GM18499 (cell line): ENCODE results near the gene PKNOX1.
"Not testable (repeated sequence)": the region's sequence is repeated elsewhere in the genome, so short reads cannot be mapped to it uniquely, and the experiment has no call there.

Experiments
- ATAC-seq: cut with Tn5 transposase; IDR thresholded peaks from one replicate; pipeline ENCODE4 v1.9.1; 2021; ENCODE audit warnings: moderate number of reproducible peaks; ENCODE audit not compliant: insufficient read depth, unreplicated experiment

The PKNOX1 gene

DNA sequence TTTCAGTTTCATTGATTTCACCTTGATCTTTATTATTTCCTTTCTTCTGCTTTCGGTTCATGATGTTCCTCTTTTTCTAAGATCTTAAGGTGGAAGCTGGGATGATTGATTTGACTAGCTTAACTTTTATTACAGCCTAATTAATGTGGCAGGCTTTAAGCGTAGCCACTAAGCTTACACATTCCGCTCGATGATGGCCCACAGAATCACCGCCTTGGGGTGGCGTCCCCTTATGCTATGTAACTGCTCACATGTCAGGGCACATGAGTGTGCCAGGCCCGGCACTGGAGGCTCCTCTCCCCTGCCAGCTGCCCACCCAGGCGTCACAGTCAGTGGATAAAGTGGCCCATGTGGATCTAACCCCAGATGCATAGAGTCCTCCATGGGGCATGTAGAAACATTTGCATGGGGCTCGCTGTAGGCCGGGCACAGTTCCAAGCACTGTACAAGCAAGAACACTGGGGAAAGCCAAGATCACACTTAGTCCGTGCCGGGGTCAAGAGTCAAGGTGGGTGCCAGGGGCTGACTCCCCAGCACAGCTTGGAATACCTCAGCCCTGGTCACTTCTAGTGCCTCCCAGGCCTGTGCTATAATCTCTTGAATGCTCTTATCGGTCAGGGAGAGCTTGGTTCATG is 41.7 kb downstream of the PKNOX1 start:
- no peak for ATAC-seq

DNA sequence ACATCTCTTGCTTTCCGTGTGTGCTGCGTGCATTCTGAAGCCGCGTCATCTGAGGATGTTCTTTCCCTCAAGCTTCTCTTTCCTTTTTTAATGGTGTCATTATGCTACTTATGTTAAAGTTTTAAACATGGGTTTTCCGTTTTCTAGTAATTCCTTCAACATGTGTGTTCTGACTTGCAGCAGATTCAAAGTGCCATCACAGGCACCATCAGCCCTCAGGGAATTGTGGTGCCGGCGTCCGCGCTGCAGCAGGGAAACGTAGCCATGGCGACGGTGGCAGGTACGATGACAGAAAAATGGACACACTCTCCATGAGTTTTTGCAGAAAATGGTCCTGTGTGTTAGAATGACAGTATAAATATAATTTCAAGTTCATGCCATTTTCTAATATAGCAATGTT is 42.4 kb downstream of the PKNOX1 start:
- ATAC-seq = no peak

DNA sequence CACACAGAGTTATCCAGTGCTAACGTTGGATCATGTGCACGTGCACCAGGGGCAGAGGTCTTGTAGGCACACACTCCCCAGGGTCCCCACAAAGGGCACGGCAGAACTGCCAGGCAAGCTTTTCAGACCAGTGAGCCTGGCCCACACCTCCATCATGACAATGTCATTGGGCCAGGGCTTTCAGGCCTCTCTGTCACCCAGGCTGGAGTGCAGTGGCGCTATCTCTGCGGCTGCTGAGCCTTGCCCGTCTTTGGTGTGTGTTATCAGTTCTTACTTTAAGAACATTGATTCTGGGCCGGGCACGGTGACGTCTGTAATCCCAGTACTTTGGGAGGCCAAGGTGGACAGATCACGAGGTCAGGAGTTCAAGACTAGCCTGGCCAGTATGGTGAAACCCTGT is 44.2 kb downstream of the PKNOX1 start:
- ATAC-seq = no peak

DNA sequence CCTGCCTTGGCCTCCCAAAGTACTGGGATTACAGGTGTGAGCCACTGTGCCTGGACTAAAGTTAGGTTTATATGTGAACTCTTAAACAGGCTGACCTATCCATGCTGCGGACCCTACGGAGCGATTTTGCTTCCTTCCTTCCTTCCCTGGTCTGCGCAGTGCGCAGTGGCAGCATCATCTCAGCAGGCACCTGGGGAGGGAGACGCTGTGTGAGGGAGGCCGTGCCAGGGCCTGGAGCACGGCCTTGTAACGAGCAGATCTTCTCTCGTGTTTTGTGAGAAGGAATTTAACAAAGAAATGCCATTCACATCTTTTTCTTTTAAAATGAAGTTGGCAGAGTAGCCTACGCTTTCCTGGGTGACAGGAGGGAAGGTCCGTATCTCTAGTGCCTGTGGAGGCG is 45.8 kb downstream of the PKNOX1 start:
- no peak for ATAC-seq

DNA sequence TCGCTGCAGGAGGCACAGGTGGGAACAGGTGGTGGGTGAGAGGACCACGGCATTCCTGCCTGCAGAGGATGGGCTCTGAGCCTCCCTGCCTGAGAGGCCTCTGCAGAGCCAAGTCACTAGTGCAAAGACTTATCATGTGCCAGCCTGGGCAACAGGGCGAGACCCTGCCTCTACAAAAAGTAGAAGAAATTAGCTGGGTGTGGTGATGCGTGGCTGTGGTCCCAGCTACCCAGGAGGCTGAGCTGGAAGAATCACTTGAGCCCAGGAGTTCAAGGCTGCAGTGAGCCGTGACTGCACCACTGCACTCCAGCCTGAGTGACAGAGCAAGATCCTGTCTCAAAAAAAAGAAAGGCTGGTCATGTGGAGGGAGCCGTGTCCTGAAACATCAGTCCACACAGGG is 46.4 kb downstream of the PKNOX1 start:
- ATAC-seq = no peak

DNA sequence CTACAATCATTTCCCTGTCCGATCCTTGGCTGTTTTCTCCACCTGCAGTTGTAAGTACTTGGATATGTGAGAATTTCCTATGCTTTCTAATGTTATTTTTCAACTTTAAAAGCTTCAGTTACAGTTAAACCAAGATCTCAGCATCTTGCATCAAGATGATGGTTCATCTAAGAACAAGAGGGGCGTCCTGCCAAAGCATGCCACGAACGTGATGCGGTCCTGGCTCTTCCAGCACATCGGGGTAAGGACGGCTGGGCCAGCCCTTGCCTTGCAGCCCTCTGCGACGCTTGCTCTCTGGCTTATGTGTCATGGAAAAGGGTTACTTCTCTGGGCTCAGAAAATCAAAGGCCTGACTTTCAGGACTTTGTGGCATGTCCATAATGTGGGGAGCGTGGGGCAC is 46.8 kb downstream of the PKNOX1 start:
- no peak for ATAC-seq

DNA sequence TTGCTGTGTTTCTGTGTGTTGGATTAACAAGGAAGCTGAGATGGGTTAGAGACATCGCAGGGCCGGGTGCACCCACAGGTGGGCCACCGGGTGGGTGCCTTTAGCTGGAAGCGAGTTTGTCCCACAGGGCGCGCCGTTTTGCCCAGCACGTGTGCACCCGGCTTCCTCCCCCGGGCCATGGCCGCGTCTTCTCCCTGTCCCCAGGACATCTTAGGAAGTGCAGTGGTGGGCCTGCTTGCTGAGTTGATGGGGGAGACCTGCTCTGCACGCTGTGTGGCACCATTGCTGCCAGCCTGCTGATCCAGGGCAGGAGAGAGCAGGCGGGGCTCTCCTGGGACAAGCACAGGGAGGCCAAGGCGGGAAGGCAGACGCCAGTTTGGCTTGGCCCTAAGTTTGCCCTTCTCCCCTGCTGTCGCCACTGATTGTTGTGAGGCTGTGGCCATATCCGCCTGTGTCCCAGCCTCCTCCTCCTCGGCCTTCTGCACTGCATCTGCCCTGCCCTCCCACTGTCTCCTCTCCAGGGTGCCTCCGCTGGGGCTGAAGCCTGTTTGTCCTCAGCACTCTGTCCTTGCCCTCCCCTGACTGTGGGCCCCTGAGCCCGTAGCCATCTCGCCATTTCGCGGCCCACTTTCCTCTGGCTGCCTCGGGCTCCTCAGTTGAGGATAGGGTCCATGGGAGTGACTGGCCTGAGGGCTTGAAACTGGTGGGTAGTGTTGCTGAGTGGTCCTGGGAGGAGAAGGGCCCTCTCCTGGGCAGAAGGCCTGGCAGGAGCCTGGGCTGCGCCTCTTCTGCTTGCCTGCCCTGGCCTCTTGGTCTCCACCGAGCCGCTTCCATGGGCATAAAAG is 47.6 kb downstream of the PKNOX1 start:
- no peak for ATAC-seq

DNA sequence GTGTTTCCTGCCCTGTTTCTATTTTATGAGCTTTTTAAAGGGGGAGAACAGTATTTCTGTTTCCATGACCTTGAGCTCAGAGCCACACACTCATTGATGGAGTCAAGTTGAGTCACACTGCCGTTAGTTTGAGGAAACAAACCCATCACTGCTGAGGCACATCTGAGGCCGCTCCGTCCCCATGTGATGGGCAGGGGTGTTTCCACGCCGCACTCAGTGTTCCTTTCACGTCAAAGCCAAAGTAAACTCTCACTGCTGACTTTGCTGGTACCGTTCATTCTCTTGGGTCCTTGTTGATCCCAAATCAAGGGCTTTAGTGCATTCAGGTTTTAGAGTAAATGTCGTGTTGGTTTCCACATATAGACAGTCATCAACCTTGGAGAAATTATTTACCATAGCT is 48.8 kb downstream of the PKNOX1 start:
- ATAC-seq = no peak

DNA sequence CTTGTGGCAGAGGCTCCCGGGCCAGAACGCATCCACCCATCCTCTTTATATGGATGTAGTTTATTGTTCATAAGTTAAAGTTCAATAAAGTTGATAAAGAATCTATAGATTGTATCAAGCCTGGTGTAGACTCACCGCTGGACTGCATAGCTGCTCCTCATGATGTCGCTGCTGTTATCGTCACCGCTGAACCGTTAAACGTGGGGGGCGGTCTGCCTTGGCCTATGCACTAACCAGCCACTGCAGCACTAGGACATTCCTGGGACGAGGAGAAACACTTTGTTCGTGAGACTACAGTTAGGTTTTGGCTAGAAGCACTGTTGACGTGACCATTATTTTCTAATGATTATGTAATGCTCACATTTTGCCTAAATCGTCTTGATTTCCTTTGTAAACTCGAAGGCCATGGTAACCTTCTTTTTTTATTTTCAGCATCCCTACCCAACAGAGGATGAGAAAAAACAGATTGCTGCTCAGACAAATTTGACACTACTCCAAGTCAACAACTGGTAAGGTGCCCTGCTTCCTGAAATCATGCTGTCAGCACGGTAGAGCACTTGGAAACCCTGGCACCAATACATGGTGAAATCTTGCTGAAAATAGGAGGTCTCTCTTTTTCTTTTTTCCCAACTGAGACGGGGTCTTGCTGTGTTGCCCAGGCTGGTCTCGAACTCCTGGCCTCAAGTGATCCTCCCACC is 50.2 kb downstream of the PKNOX1 start:
- ATAC-seq = no peak

DNA sequence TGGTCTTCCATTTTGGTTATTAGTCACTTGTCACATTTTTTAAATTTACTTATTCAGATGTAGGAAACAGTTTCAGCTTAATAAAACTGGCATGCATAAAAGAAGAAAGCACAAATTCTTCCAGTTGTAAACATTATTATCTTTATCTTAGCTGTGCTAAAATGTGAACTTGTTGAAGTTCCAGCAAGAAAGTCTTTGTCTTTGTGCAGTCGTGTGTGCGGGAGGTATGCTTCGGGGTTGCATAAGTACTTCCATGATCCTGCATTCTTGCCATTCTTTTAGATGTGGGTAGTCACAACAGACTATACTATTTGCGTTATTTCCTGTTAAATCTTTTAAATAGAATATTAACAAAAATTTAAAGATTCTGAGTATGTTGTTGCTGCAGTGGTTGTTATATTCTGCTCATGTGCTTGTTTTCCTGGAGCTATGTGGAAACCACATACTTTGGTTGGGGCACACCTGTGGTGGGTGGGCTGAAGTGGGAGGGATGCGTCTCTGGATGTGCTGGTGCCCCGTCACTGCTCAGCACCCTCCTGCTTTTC is 51.3 kb downstream of the PKNOX1 start:
- no peak for ATAC-seq

DNA sequence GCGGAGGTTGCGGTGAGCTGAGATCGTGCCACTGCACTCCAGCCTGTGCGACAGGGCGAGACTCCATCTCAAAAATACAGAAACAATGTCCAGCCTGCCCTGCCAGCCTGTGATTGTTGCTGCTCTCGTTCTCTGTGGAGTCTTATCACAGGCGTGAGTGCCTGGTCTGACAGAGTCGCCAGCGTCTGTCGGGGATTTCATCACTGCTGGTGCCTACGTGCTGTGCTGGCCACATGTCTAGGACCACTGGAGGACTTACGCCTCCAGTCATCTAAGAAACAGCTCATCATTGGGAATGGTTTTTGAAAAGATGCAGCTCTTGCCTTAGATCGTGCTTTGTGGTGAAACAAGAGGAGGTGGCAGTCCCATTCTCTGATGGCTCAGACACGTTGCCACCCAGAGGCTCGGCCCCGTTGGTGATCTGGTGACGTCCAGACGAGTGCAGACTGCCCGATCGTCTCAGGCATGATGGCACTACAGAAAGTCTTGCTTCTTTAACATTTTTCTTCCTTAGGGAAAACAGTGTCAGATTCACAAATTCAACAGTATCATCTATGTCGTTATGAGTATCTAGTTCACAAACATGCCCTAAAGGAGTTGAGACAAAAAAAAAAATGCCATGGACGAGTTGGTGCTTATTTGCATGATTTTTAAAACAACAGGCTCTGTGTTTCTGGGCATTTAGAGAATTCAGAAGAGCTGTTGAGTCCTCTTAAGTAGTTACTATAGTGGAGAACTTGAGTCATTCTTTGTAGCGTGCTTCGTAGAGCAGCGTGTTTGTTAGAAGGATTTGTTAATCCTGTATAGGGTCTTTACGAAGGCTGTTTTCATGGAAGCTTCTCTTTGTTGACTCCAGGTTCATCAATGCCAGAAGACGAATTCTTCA is 53.7 kb downstream of the PKNOX1 start:
- no peak for ATAC-seq

DNA sequence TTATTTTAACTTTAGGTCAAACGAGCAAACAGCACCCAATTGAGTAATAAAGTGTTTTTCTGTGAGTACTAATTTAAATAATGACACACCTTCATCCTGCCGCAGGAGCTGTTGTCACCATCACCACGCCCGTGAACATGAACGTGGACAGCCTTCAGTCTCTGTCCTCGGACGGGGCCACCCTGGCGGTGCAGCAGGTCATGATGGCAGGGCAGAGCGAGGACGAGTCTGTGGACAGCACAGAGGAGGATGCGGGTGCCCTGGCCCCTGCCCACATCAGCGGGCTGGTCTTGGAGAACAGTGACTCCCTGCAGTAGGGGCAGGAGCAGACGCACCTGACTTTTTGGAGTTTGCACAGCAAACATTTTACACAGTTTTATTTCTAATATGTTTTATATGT is 55.4 kb downstream of the PKNOX1 start:
- no peak for ATAC-seq

DNA sequence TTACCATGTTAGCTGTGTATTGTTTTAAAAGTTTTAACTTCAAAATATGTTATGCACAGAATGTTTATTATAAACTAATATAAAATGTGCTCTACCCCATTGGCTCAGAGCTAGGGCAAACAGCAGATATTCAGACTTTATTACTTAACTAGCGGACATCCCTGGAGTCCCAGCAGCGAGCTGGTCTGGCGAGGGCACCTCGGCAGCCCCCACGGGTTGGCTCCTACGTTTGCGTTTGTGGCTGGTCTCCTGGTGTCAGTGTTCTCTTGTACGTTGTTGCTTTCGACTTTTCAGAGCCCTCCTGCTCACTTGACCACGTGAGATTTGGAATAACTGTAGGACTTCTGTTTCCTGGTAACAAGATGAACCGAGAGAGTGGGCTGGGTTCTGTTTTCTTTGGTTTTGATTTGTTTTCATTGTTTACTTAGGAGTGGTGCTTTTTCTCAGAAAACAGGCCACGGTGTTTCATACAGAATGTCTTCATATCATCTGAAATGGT is 56.8 kb downstream of the PKNOX1 start:
- no peak for ATAC-seq

DNA sequence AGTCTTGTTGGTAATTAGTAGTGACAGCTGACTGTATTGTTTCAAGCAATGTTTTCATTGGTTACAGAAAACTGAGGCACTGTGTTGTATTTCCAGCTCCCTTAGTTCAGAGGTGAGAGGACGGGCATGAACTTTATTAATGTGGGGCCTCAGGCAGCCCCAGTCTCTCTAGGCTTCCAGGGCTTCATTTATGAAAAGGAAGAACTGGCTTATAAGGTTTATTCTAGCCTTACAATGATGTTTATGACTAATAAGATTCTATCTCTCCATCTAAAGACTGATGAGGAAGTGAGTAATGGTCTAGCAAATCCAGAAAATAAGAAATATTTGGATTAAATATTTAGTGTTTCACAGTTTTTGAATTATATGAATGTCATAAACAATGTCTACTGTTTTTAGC is 59.7 kb downstream of the PKNOX1 start:
- no peak for ATAC-seq

DNA sequence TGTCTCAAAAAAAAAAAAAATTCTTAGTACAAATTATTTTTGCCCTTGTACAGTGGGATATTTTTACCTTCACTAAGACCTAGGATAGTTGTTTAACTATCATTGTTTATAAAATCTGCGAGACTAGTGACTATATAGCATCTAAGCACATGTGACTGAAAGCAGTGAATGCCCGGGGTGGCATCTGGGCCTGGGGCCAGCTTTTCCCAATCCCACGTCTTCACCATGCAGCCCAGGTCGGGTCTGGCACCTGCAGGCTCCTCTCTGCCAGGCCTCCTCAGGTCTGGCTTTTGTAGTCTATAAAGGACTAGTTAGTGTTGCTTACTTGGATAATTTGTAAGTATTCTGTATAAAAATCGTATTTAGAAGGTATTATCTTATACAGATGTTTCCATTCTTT is 60.5 kb downstream of the PKNOX1 start:
- no peak for ATAC-seq

DNA sequence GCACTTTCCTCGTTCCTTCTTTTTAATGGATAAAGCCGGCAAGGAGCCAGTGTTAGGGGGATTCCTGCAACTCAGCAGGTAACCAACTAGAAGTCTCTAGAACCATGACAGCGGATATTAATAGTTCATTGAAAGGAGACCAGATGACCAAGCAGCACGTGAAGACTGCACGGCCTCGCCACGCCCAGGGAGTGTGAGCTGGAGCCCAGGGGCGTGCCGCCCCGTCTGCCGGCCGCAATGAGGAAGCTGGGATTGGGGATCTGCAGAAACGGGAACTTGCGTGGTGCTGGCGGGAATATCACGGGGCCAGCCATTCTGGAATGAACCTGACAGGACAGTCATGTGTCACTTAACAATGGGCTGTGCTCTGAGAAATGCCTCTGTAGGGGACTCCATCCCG is 62.5 kb downstream of the PKNOX1 start:
- not testable (repeated sequence) for ATAC-seq

DNA sequence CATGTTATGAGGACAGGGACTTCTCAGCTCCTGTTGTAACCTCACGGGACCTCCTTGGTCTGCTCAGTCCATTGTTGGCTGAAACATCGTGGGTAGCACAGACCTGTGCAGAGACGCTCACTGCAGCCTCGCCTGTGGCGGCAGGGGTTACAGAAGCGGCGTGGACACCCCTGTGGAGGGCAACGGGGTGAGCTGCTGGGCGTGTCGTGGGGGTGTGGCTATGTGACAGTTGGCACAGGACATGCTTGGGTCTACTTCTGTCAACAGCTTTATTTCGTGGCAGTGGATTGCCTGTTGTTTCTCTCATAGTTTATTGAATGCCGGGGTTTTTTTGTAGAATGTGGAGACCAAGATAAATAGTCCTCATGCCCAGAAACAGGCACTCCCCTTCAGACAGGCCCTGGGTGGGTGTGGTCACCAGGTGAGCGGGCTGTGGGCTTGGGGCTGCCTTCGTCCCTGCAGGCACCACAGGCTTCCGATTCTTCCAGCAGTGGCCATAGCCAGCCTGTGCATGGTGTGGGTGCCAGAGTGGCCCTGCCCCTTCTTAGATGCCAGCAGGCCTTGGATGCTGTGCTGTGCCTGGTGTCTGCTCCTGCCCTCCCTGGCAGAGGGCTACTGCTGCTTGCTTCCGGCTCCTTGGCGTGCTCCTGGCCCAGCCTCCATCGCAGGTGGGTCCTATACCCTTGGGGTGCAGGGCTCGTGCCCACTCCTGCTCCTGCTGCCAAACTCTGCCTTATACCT is 63.7 kb downstream of the PKNOX1 start:
- not testable (repeated sequence) for ATAC-seq

DNA sequence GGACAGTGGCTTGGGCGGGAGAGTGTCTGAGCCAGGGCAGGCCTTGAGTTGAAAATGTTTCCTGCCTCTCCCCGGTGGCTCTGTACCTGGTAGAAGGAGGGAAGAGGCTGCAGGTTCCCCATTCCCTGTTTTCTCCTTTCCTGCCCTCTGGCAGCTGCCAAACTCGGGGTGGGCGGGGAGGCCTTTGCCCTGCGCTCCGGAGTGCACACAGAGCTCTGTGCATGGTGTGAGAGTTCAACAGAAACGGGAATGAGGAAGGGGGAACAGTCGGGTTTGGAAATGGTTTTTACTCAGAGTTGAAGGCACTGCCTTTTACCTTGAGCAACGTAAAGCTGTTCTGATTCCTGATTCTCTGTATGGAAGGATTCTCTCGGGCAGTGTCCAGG is 64.3 kb downstream of the PKNOX1 start:
- ATAC-seq = not testable (repeated sequence)

DNA sequence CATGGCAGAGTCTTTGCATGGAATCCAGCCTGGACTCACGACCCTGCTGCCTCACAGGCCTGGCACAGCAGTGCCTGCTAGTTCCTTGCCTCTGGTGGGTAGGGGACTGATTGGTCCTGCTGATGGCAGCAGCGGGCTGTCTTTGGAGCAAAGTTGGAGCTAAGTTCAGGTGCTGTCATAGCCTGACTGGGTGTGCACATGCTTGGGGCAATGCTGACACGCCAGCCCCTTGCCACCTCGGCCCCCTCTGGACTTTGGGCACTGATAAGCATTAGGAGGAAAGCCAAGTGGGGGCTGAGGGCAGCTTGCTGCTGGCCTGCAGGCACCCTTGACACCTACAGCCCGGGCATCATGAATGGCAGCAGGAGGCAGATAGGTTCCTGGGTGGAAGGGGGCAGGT is 67.8 kb downstream of the PKNOX1 start:
- ATAC-seq = not testable (repeated sequence)
